ENCODE measurements around the gene FBXO2. TPM values are rescaled to one million over a fixed set of nuclear protein-coding genes. Genes with fewer than 3 reads are reported as not detected.

FBXO2 gene
- total and polyA plus RNA-seq, 5 experiments from 2014 or later, result 2.3 to 5.4 (median 3.6) TPM

Other genes with a start within 250 kb of the FBXO2 start
- under 1 TPM; 0.69 to 0.96 TPM for gene DISP3, start 175.3 kb downstream of the FBXO2 start, total RNA-seq
- gene DISP3, start 175.3 kb downstream of the FBXO2 start, polyA plus RNA-seq, result under 1 TPM in 2 of 3 donors, not detected in 1; 0.09 to 0.21 TPM
- 10 to 100 TPM; 54.3 to 55.7 TPM for gene FBXO44, start 448 bp upstream of the FBXO2 start, total RNA-seq
- 10 to 100 TPM in 1 of 3 donors, 1 to 10 TPM in 2; 6.4 to 10.1 (median 9.5) TPM for gene FBXO44, start 448 bp upstream of the FBXO2 start, polyA plus RNA-seq
- 1 to 10 TPM; 3.2 to 3.7 TPM for gene FBXO6, start 9.8 kb upstream of the FBXO2 start, total RNA-seq
- 10 to 100 TPM; 12.9 to 22.2 (median 14.0) TPM for gene FBXO6, start 9.8 kb upstream of the FBXO2 start, polyA plus RNA-seq
- 10 to 100 TPM; 19.7 to 21.3 TPM for gene MAD2L2, start 26.7 kb upstream of the FBXO2 start, total RNA-seq
- gene MAD2L2, start 26.7 kb upstream of the FBXO2 start, polyA plus RNA-seq, result 10 to 100 TPM; 52.2 to 66.1 (median 54.2) TPM
- under 1 TPM; 0.22 to 0.29 TPM for gene DRAXIN, start 37.3 kb upstream of the FBXO2 start, total RNA-seq
- under 1 TPM; 0.07 to 0.29 (median 0.14) TPM for gene DRAXIN, start 37.3 kb upstream of the FBXO2 start, polyA plus RNA-seq
- 10 to 100 TPM; 16.7 to 19.3 TPM for gene AGTRAP, start 81.7 kb upstream of the FBXO2 start, total RNA-seq
- 100 to 1,000 TPM in 1 of 3 donors, 10 to 100 TPM in 2; 57.3 to 106 (median 90.0) TPM for gene AGTRAP, start 81.7 kb upstream of the FBXO2 start, polyA plus RNA-seq
- gene C1orf167, start 107.8 kb upstream of the FBXO2 start, total RNA-seq, result not detected
- gene C1orf167, start 107.8 kb upstream of the FBXO2 start, polyA plus RNA-seq, result not detected
- gene MTHFR, start 151.5 kb upstream of the FBXO2 start, total RNA-seq, result 10 to 100 TPM; 63.9 to 71.7 TPM
- 1 to 10 TPM; 3.7 to 9.5 (median 8.0) TPM for gene MTHFR, start 151.5 kb upstream of the FBXO2 start, polyA plus RNA-seq
- gene CLCN6, start 151.8 kb upstream of the FBXO2 start, total RNA-seq, result 10 to 100 TPM; 26.8 to 31.8 TPM
- 1 to 10 TPM; 1.2 to 2.8 (median 2.1) TPM for gene CLCN6, start 151.8 kb upstream of the FBXO2 start, polyA plus RNA-seq
- gene NPPA, start 193.4 kb upstream of the FBXO2 start, total RNA-seq, result not detected
- not detected for gene NPPA, start 193.4 kb upstream of the FBXO2 start, polyA plus RNA-seq
- gene NPPB, start 204.5 kb upstream of the FBXO2 start, total RNA-seq, result not detected
- gene NPPB, start 204.5 kb upstream of the FBXO2 start, polyA plus RNA-seq, result not detected